IMR-90 (cell line): ENCODE data around the gene ZAP70. TPM values are rescaled to one million over a fixed set of nuclear protein-coding genes. Genes with fewer than 3 reads are reported as not detected.

Experiments used
- ATAC-seq: fragments of 200-7000 bp; cut with Tn5 transposase; 2 replicates; pipeline ENCODE4 v1.9.1; 2020; ENCODE audit warnings: low read depth, mild to moderate bottlenecking, moderate library complexity
- BruUV-seq: library from RNA; stranded (reverse); fragments of 400-500 nt; replicated peaks from 2 replicates; lab custom pipeline; 2021; lab: Mats Ljungman, UMichigan
- CTCF ChIA-PET: fragments of 300-600 bp; formaldehyde crosslinking; extraction: SDS; loops from one replicate; lab custom pipeline; 2021; ENCODE audit warnings: antibody characterized with exemption; lab: Yijun Ruan, JAX
- POLR2A ChIA-PET: fragments of 300-600 bp; sonication (Branson Sonifier 250); formaldehyde crosslinking; loops from one replicate; lab custom pipeline; 2022; ENCODE audit warnings: antibody characterized with exemption; ENCODE audit not compliant: unreplicated experiment; lab: Charles Lee
- DNase-seq: peaks from one replicate; pipeline ENCODE4 v3.0.0; 2013
- H2AFZ ChIP-seq: replicated peaks from 2 replicates; pipeline ENCODE3; 2013; ENCODE audit warnings: low read length, mild to moderate bottlenecking; ENCODE audit not compliant: poor library complexity
- H2AK5ac ChIP-seq: 2 replicates; pipeline ENCODE4 v1.6.1; 2013; ENCODE audit warnings: low read depth, low read length, inconsistent platforms
- H2AK9ac ChIP-seq: replicated peaks from 2 replicates; pipeline ENCODE3; 2013; ENCODE audit warnings: mild to moderate bottlenecking, low read depth, low read length, moderate library complexity; ENCODE audit not compliant: poor library complexity
- H2BK120ac ChIP-seq: 2 replicates; pipeline ENCODE4 v1.6.1; 2013; ENCODE audit warnings: low read depth, low read length, inconsistent platforms
- H2BK15ac ChIP-seq: 3 replicates; pipeline ENCODE4 v1.6.1; 2013; ENCODE audit warnings: low read depth, low read length, inconsistent platforms
- H2BK20ac ChIP-seq: 2 replicates; pipeline ENCODE4 v1.6.1; 2013; ENCODE audit warnings: low read depth, mild to moderate bottlenecking, inconsistent platforms, low read length, moderate library complexity
- H2BK5ac ChIP-seq: 2 replicates; pipeline ENCODE4 v1.6.1; 2013; ENCODE audit warnings: mild to moderate bottlenecking, low read depth, low read length, inconsistent platforms; ENCODE audit not compliant: poor library complexity, severe bottlenecking
- H3K14ac ChIP-seq: replicated peaks from 2 replicates; pipeline ENCODE4 v1.6.1; 2013; ENCODE audit warnings: low read depth, low read length, inconsistent platforms
- H3K18ac ChIP-seq: 2 replicates; pipeline ENCODE4 v1.6.1; 2013; ENCODE audit warnings: low read depth, low read length, control low read depth
- H3K23ac ChIP-seq: 2 replicates; pipeline ENCODE4 v1.6.1; 2013; ENCODE audit warnings: low read depth, low read length, inconsistent platforms
- H3K27ac ChIP-seq: 2 replicates; pipeline ENCODE4 v1.5.1; 2013; ENCODE audit warnings: mild to moderate bottlenecking, control low read depth, low read length; ENCODE audit not compliant: insufficient read depth
- H3K27me3 ChIP-seq: 2 replicates; pipeline ENCODE4 v1.6.1; 2013; ENCODE audit warnings: low read length; ENCODE audit not compliant: control insufficient read depth, insufficient read depth
- H3K36me3 ChIP-seq: 2 replicates; pipeline ENCODE4 v1.6.1; 2013; ENCODE audit warnings: low read length, mixed read lengths; ENCODE audit not compliant: control insufficient read depth, insufficient read depth
- H3K4ac ChIP-seq: 2 replicates; pipeline ENCODE4 v1.6.1; 2013; ENCODE audit warnings: low read depth, low read length, inconsistent platforms
- H3K4me1 ChIP-seq: 2 replicates; pipeline ENCODE4 v1.6.1; 2013; ENCODE audit warnings: low read length, mixed read lengths; ENCODE audit not compliant: control insufficient read depth, insufficient read depth
- H3K4me2 ChIP-seq: 2 replicates; pipeline ENCODE4 v1.6.1; 2013; ENCODE audit warnings: low read depth, mild to moderate bottlenecking, control low read depth, low read length, moderate library complexity
- H3K4me3 ChIP-seq: 2 replicates; pipeline ENCODE4 v1.5.1; 2013; ENCODE audit warnings: low read depth, mild to moderate bottlenecking, control low read depth, low read length, moderate library complexity; ENCODE audit not compliant: insufficient read depth
- H3K56ac ChIP-seq: 2 replicates; pipeline ENCODE4 v1.6.1; 2013; ENCODE audit warnings: low read length, inconsistent platforms; ENCODE audit not compliant: insufficient read depth; ENCODE audit errors: extremely low read depth
- H3K79me1 ChIP-seq, 2 experiments: 2 replicates each; pipeline ENCODE4 v1.6.1; 2013; ENCODE audit warnings: low read length in 2 of 2, inconsistent platforms in 1 of 2, low read depth in 1 of 2
- H3K9ac ChIP-seq: 2 replicates; pipeline ENCODE4 v1.6.1; 2013; ENCODE audit warnings: low read depth, low read length, control low read depth
- H3K9me1 ChIP-seq: 2 replicates; pipeline ENCODE4 v1.6.1; 2013; ENCODE audit warnings: low read length, inconsistent platforms; ENCODE audit not compliant: insufficient read depth
- H3K9me3 ChIP-seq: 2 replicates; pipeline ENCODE4 v1.6.1; 2013; ENCODE audit warnings: low read length; ENCODE audit not compliant: control insufficient read depth, insufficient read depth
- H4K20me1 ChIP-seq: 2 replicates; pipeline ENCODE4 v1.6.1; 2013; ENCODE audit warnings: low read length, inconsistent platforms; ENCODE audit not compliant: insufficient read depth
- H4K5ac ChIP-seq: 2 replicates; pipeline ENCODE4 v1.6.1; 2013; ENCODE audit warnings: mild to moderate bottlenecking, low read depth, low read length, control low read depth
- H4K8ac ChIP-seq, 2 experiments: 2 replicates each; pipeline ENCODE4 v1.6.1; 2013; ENCODE audit warnings: low read depth in 2 of 2, low read length in 2 of 2, control low read depth in 1 of 2, inconsistent platforms in 1 of 2
- H4K91ac ChIP-seq: 2 replicates; pipeline ENCODE4 v1.6.1; 2013; ENCODE audit warnings: low read depth, low read length, inconsistent platforms; ENCODE audit not compliant: insufficient read depth
- CEBPB ChIP-seq: IDR thresholded peaks from 2 replicates; pipeline ENCODE4 v1.6.1; 2012; ENCODE audit warnings: low read depth, low read length, improper control_type of control experiment
- CHD1 ChIP-seq: IDR thresholded peaks from 2 replicates; pipeline ENCODE4 v1.6.1; 2012; ENCODE audit warnings: low read depth, low read length, improper control_type of control experiment
- CTCF ChIP-seq: conservative IDR thresholded peaks from 2 replicates; pipeline ENCODE4 v1.5.1; 2012; ENCODE audit warnings: mild to moderate bottlenecking, low read depth, low read length, improper control_type of control experiment
- ELK1 ChIP-seq: fragments of 150-350 bp; IDR thresholded peaks from 2 replicates; pipeline ENCODE4 v1.6.1; 2016; ENCODE audit warnings: low read depth, mild to moderate bottlenecking, low read length, moderate library complexity, borderline replicate concordance
- FOS ChIP-seq: fragments of 150-350 bp; IDR thresholded peaks from 2 replicates; pipeline ENCODE4 v1.6.1; 2016; ENCODE audit warnings: low read depth, low read length
- MAFK ChIP-seq: IDR thresholded peaks from 2 replicates; pipeline ENCODE4 v1.6.1; 2012; ENCODE audit warnings: low read depth, low read length, improper control_type of control experiment
- MXI1 ChIP-seq: IDR thresholded peaks from 2 replicates; pipeline ENCODE4 v1.6.1; 2012; ENCODE audit warnings: low read depth, mild to moderate bottlenecking, low read length, moderate library complexity, borderline replicate concordance
- NFE2L2 ChIP-seq: fragments of 150-350 bp; IDR thresholded peaks from 2 replicates; pipeline ENCODE4 v1.6.1; 2016; ENCODE audit warnings: low read depth, mild to moderate bottlenecking, low read length
- POLR2A ChIP-seq: IDR thresholded peaks from 2 replicates; pipeline ENCODE4 v1.6.1; 2012; ENCODE audit warnings: mild to moderate bottlenecking, low read depth, low read length
- RAD21 ChIP-seq: IDR thresholded peaks from 2 replicates; pipeline ENCODE4 v1.6.1; 2012; ENCODE audit warnings: low read length, improper control_type of control experiment
- RCOR1 ChIP-seq: IDR thresholded peaks from 2 replicates; pipeline ENCODE4 v1.6.1; 2012; ENCODE audit warnings: mild to moderate bottlenecking, low read length, improper control_type of control experiment; ENCODE audit not compliant: insufficient replicate concordance
- USF2 ChIP-seq: fragments of 150-350 bp; IDR thresholded peaks from 2 replicates; pipeline ENCODE4 v1.6.1; 2017; ENCODE audit warnings: mild to moderate bottlenecking, antibody characterized with exemption, low read length, low read depth
- WGBS, 2 experiments: methylation state at CpG; one replicate each; pipeline versions ENCODE4 v1.1.5 to v1.1.7; 2013; ENCODE audit warnings: missing lambda C conversion rate in 2 of 2; ENCODE audit not compliant: insufficient read length in 1 of 2; ENCODE audit errors: extremely low coverage in 2 of 2; 5-methylcytosine and 5-hydroxymethylcytosine counted together
- dilution Hi-C: fragments of 300-500 bp; cut with HindIII; formaldehyde crosslinking; loops from one replicate; pipeline ENCODE4 v1.14.3; 2018; ENCODE audit warnings: low sequenced_read_pairs; ENCODE audit not compliant: unreplicated experiment
- in situ Hi-C: fragments of 300-500 bp; cut with MboI; formaldehyde crosslinking; loops from 3 replicates; pipeline ENCODE4 v1.14.3; 2019; ENCODE audit warnings: low sequenced_read_pairs, inconsistent platforms, mixed read lengths
- intact Hi-C: fragments of 100-400 bp; cut with micrococcal nuclease; formaldehyde crosslinking; loops from 2 replicates; pipeline ENCODE4 v1.10.0; 2022
- polyA plus RNA-seq, 3 experiments: library from polyadenylated mRNA; depleted of rRNA; stranded (reverse); fragments of >200 nt; gene quantifications; 2 replicates each; pipeline ENCODE4 v1.2.3, GENCODE V29; 2012; ENCODE audit warnings: low replicate concordance in 1 of 3
- total RNA-seq: library from RNA; depleted of rRNA; stranded (reverse); fragments of >200 nt; gene quantifications from 2 replicates; pipeline ENCODE4 v1.2.3, GENCODE V29; 2012

ZAP70 gene
- total and polyA plus RNA-seq, 2 of the 4 experiments (the other 2 are of a cell fraction): under 0.01 to 0.09 TPM

- intact Hi-C loops: no loop called here
- Histone ChIP-seq H3K36me3 (peaks cover under 1% of the 10 kb centered on the region; the same call in 1 of the 2 replicates), H3K18ac (no peak overlapping the region), H2BK5ac (no peak overlapping the region), H3K14ac (no peak overlapping the region), H3K9ac (no peak overlapping the region), H2BK120ac (no peak overlapping the region), H2BK15ac (no peak overlapping the region), H4K8ac (no peak overlapping the region), H2AFZ (no peak overlapping the region), H4K5ac (no peak overlapping the region), H2AK9ac (no peak overlapping the region), H2AK5ac (no peak overlapping the region), H3K4me1 (peaks cover 11% of the 10 kb centered on the region; the same call in 1 of the 2 replicates), H3K9me1 (peaks cover 3% of the 10 kb centered on the region; the same call in 1 of the 2 replicates), H3K23ac (no peak overlapping the region), H3K56ac (no peak overlapping the region), H3K4ac (no peak overlapping the region), H3K4me2 (no peak overlapping the region), H3K4me3 (no peak overlapping the region), H3K79me1 (no peaks in the 10 kb centered on the region), H3K27ac (no peak overlapping the region), H4K91ac (no peak overlapping the region), H3K27me3 (no peaks in the 10 kb centered on the region), H2BK20ac (no peak overlapping the region), H3K9me3 (no peaks in the 10 kb centered on the region), H4K20me1 (no peaks in the 10 kb centered on the region)
- DNase-seq (no peak), ATAC-seq (no peak)
- ChIA-PET CTCF (no interaction called here), POLR2A (interaction anchor here (0.6 kb wide), 1 partner anchor 615 kb away, joined by 7 read pairs; no protein-coding TSS in a partner anchor)
- dilution Hi-C loops: no loop called here
- BruUV-seq: no TSS peak
- in situ Hi-C loops: no loop called here
- TF ChIP-seq MAFK: no peak
- TF ChIP-seq RAD21: no peak
- TF ChIP-seq MXI1: no peak
- no peak for TF ChIP-seq CEBPB
- TF ChIP-seq RCOR1: no peak
- TF ChIP-seq POLR2A: no peak
- TF ChIP-seq CHD1: no peak
- TF ChIP-seq USF2: no peak
- TF ChIP-seq NFE2L2: no peak
- no peak for TF ChIP-seq CTCF
- no peak for TF ChIP-seq FOS
- no peak for TF ChIP-seq ELK1
- 60% methylated on average over 1 of the region's 5 CpGs; no CpG with 5 or more reads in 1 of the 2 experiments for whole genome bisulfite sequencing, 2 experiments
These were observed 36.2 kb downstream of the ZAP70 start for GRCh38 chr2:97749581-97749980.
